WTC11 (cell line): ENCODE measurements around the gene SLC24A3. TPM values are rescaled to one million over a fixed set of nuclear protein-coding genes. Genes with fewer than 3 reads are reported as not detected.
A peak's percentile ranks its signal among the peaks of the same experiment; 100 is the strongest.

Experiments
- ATAC-seq: fragments of 200-7000 bp; cut with Tn5 transposase; 2 replicates; pipeline ENCODE4 v1.10.0; 2021; ENCODE audit warnings: mild to moderate bottlenecking, moderate library complexity
- CTCF ChIA-PET: fragments of 300-600 bp; sonication (Branson Sonifier 250); formaldehyde crosslinking; loops from one replicate; lab custom pipeline; 2021; ENCODE audit warnings: antibody characterized with exemption; lab: Charles Lee
- POLR2A ChIA-PET: fragments of 350-600 bp; sonication (Branson Sonifier 250); formaldehyde crosslinking; loops from one replicate; lab custom pipeline; 2021; ENCODE audit warnings: antibody characterized with exemption; lab: Charles Lee
- DNase-seq: peaks from one replicate; pipeline ENCODE4 v3.0.0; 2021; ENCODE audit warnings: low spot score
- H3K27ac Mint-ChIP-seq: 2 replicates; pipeline ENCODE4 v1.8.0; 2021; ENCODE audit warnings: mixed read lengths
- H3K27me3 Mint-ChIP-seq: 2 replicates; pipeline ENCODE4 v1.8.0; 2021; ENCODE audit warnings: low read depth, mild to moderate bottlenecking, moderate library complexity, mixed read lengths
- H3K36me3 Mint-ChIP-seq: 2 replicates; pipeline ENCODE4 v1.8.0; 2021; ENCODE audit warnings: mixed read lengths
- H3K4me1 Mint-ChIP-seq: 2 replicates; pipeline ENCODE4 v1.8.0; 2022; ENCODE audit warnings: mixed read lengths
- H3K4me3 Mint-ChIP-seq: 2 replicates; pipeline ENCODE4 v1.8.0; 2021; ENCODE audit warnings: mild to moderate bottlenecking, moderate library complexity, mixed read lengths
- H3K9me3 Mint-ChIP-seq: 2 replicates; pipeline ENCODE4 v1.8.0; 2021; ENCODE audit warnings: mixed read lengths
- E2F1 ChIP-seq: sonication (generic); formaldehyde crosslinking; IDR thresholded peaks from 2 replicates; pipeline ENCODE4 v1.8.0; 2022; ENCODE audit warnings: mild to moderate bottlenecking, missing genetic modification reagents
- EMX1 ChIP-seq: fragments of 250-450 bp; sonication (Bioruptor Pico); IDR thresholded peaks from 2 replicates; pipeline ENCODE4 v1.8.0; 2021; ENCODE audit warnings: mild to moderate bottlenecking
- ERG ChIP-seq: fragments of 250-450 bp; sonication (Bioruptor Pico); IDR thresholded peaks from 2 replicates; pipeline ENCODE4 v1.8.0; 2021; ENCODE audit warnings: mild to moderate bottlenecking
- FOXK1 ChIP-seq: sonication (generic); formaldehyde crosslinking; IDR thresholded peaks from 2 replicates; pipeline ENCODE4 v1.8.0; 2022; ENCODE audit warnings: mild to moderate bottlenecking, moderate library complexity, missing genetic modification reagents
- GABPB1 ChIP-seq: sonication (generic); formaldehyde crosslinking; IDR thresholded peaks from 2 replicates; pipeline ENCODE4 v1.8.1; 2023; ENCODE audit warnings: mild to moderate bottlenecking, missing genetic modification reagents
- HMGXB4 ChIP-seq: sonication (generic); formaldehyde crosslinking; IDR thresholded peaks from 2 replicates; pipeline ENCODE4 v1.8.1; 2023; ENCODE audit warnings: mild to moderate bottlenecking, moderate library complexity, missing genetic modification reagents
- MYBL2 ChIP-seq: sonication (generic); formaldehyde crosslinking; IDR thresholded peaks from 2 replicates; pipeline ENCODE4 v1.8.1; 2023; ENCODE audit warnings: mild to moderate bottlenecking, moderate library complexity, missing genetic modification reagents
- NFATC4 ChIP-seq: fragments of 250-450 bp; sonication (Bioruptor Pico); IDR thresholded peaks from 2 replicates; pipeline ENCODE4 v1.9.0; 2021; ENCODE audit warnings: mild to moderate bottlenecking
- NR1H2 ChIP-seq: sonication (generic); formaldehyde crosslinking; IDR thresholded peaks from 2 replicates; pipeline ENCODE4 v1.9.0; 2021; ENCODE audit warnings: mild to moderate bottlenecking, moderate library complexity, missing genetic modification reagents
- PREB ChIP-seq: sonication (generic); formaldehyde crosslinking; IDR thresholded peaks from 2 replicates; pipeline ENCODE4 v1.8.1; 2022; ENCODE audit warnings: mild to moderate bottlenecking, missing genetic modification reagents, moderate library complexity, borderline replicate concordance
- PRRX2 ChIP-seq: fragments of 250-450 bp; sonication (Bioruptor Pico); IDR thresholded peaks from 2 replicates; pipeline ENCODE4 v1.8.0; 2021; ENCODE audit warnings: mild to moderate bottlenecking
- RELA ChIP-seq: sonication (generic); formaldehyde crosslinking; IDR thresholded peaks from 2 replicates; pipeline ENCODE4 v1.8.1; 2022; ENCODE audit warnings: missing genetic modification reagents, mild to moderate bottlenecking, borderline replicate concordance
- SMAD3 ChIP-seq: sonication (generic); formaldehyde crosslinking; IDR thresholded peaks from 2 replicates; pipeline ENCODE4 v1.8.0; 2022; ENCODE audit warnings: missing genetic modification reagents, mild to moderate bottlenecking, borderline replicate concordance
- SP1 ChIP-seq: sonication (generic); formaldehyde crosslinking; conservative IDR thresholded peaks from 2 replicates; pipeline ENCODE4 v1.8.1; 2022; ENCODE audit warnings: missing genetic modification reagents
- USF1 ChIP-seq: sonication (generic); formaldehyde crosslinking; IDR thresholded peaks from 2 replicates; pipeline ENCODE4 v1.8.0; 2022; ENCODE audit warnings: mild to moderate bottlenecking, missing genetic modification reagents
- USF2 ChIP-seq: sonication (generic); formaldehyde crosslinking; IDR thresholded peaks from 2 replicates; pipeline ENCODE4 v1.8.1; 2023; ENCODE audit warnings: mild to moderate bottlenecking, missing genetic modification reagents, moderate library complexity
- ZMAT4 ChIP-seq: fragments of 250-450 bp; sonication (Bioruptor Pico); IDR thresholded peaks from 2 replicates; pipeline ENCODE4 v1.9.0; 2021; ENCODE audit warnings: mild to moderate bottlenecking
- ZNF138 ChIP-seq: sonication (generic); formaldehyde crosslinking; conservative IDR thresholded peaks from 2 replicates; pipeline ENCODE4 v1.8.1; 2022; ENCODE audit warnings: mild to moderate bottlenecking, moderate library complexity, missing genetic modification reagents
- ZNF219 ChIP-seq: sonication (generic); formaldehyde crosslinking; IDR thresholded peaks from 2 replicates; pipeline ENCODE4 v1.8.0; 2023; ENCODE audit warnings: missing genetic modification reagents, mild to moderate bottlenecking, borderline replicate concordance
- ZNF425 ChIP-seq: fragments of 250-450 bp; sonication (Bioruptor Pico); conservative IDR thresholded peaks from 2 replicates; pipeline ENCODE4 v1.9.0; 2021; ENCODE audit warnings: mild to moderate bottlenecking
- total RNA-seq: library from RNA; stranded (reverse); gene quantifications from 3 replicates; pipeline ENCODE4 v1.2.3, GENCODE V29; 2021

The SLC24A3 gene
- total RNA-seq, 1 experiment from 2014 or later = 5.7 TPM

GRCh38 chr20:19598117-19598850 is 385.8 kb downstream of the SLC24A3 start:
- H3K36me3 Mint-ChIP-seq = no peaks in the 10 kb centered on the region
- H3K4me1 Mint-ChIP-seq = peaks cover 20% of the 10 kb centered on the region
- TF ChIP-seq USF2 (CRISPR knock-in tag) = peak; percentile 72
- no peak for TF ChIP-seq ZNF425 (CRISPR knock-in tag)
- peaks cover 8% of the 10 kb centered on the region; the same call in 1 of the 2 replicates for H3K9me3 Mint-ChIP-seq
- no peak overlapping the region for H3K4me3 Mint-ChIP-seq
- ChIA-PET CTCF (interaction anchor here (1.6 to 1.8 kb wide), 2 partner anchors 15 to 46 kb away, joined by 5 to 12 read pairs; no protein-coding TSS in a partner anchor), POLR2A (no interaction called here)
- peak overlapping the region; percentile 71; the same call in 1 of the 2 replicates for H3K27ac Mint-ChIP-seq
- no peaks in the 10 kb centered on the region for H3K27me3 Mint-ChIP-seq
- DNase-seq = peak; percentile 14
- ATAC-seq = peak; percentile 62

GRCh38 chr20:19599200-19599599 is 386.8 kb downstream of the SLC24A3 start:
- ATAC-seq (no peak), DNase-seq (no peak)
- H3K36me3 Mint-ChIP-seq = no peaks in the 10 kb centered on the region
- peaks cover 28% of the 10 kb centered on the region for H3K4me1 Mint-ChIP-seq
- H3K27me3 Mint-ChIP-seq = no peaks in the 10 kb centered on the region; the same call in 1 of the 2 replicates
- ChIA-PET CTCF (interaction anchor here (0.8 to 1.2 kb wide), 2 partner anchors 10 to 63 kb away, joined by 3 to 4 read pairs; no protein-coding TSS in a partner anchor), POLR2A (interaction anchor here (0.9 kb wide), 1 partner anchor 29 kb away, joined by 16 read pairs; no protein-coding TSS in a partner anchor)
- no peak for TF ChIP-seq ERG (CRISPR knock-in tag)
- TF ChIP-seq PREB (CRISPR knock-in tag) = no peak
- TF ChIP-seq EMX1 (CRISPR knock-in tag) = no peak
- no peak for TF ChIP-seq RELA (CRISPR knock-in tag)
- TF ChIP-seq USF1 = no peak
- no peak for TF ChIP-seq E2F1 (CRISPR knock-in tag)
- no peak for TF ChIP-seq ZMAT4
- no peak for TF ChIP-seq NFATC4
- TF ChIP-seq PRRX2 = no peak
- TF ChIP-seq NR1H2 (CRISPR knock-in tag) = no peak
- no peak for TF ChIP-seq SP1 (CRISPR knock-in tag)
- no peak for TF ChIP-seq FOXK1 (CRISPR knock-in tag)
- no peak for TF ChIP-seq MYBL2 (CRISPR knock-in tag)
- TF ChIP-seq ZNF138 (CRISPR knock-in tag) = no peak
- no peak for TF ChIP-seq HMGXB4 (CRISPR knock-in tag)
- TF ChIP-seq GABPB1 (CRISPR knock-in tag) = no peak
- TF ChIP-seq SMAD3 = no peak
- no peak for TF ChIP-seq ZNF219 (CRISPR knock-in tag)
- H3K9me3 Mint-ChIP-seq = peaks cover 8% of the 10 kb centered on the region; the same call in 1 of the 2 replicates
- no peak overlapping the region for H3K27ac Mint-ChIP-seq
- no peak overlapping the region for H3K4me3 Mint-ChIP-seq
